ENCODE measurements around the gene GPC4.

DNA sequence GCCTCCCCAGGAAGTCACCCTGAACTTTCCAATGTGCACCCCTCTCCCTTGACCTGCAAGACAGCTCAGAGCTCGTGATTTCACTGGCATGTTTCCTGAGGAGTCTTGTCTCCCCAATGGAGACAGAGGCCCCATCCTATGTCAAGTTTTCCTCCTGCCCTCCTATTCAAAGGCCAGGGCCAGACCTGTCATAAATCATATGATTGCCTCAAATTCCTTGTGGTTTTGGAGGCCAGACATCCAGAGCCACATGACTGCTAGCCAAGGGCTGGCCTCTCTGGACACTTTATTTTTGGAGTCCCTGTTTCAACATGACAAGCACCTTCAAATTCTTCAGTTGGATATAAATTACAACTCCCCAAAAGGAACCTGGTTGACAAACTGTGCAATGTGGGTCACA lies 121.2 kb downstream of the GPC4 start:
- TF ChIP-seq YY1 (IDR thresholded peaks at IDR 0.05; ENCODE audit: insufficient read depth, insufficient read length) (no peak), SUZ12 (IDR thresholded peaks at IDR 0.05; ENCODE audit: extremely low read depth, insufficient read depth, insufficient read length) (no peak)

Measured in NT2/D1 (cell line).